Fibroblast of skin of back (primary cell): ENCODE data around the gene GRXCR1. TPM values are rescaled to one million over a fixed set of nuclear protein-coding genes. Genes with fewer than 3 reads are reported as not detected.

ENCODE experiments used
- DNase-seq: peaks from one replicate; pipeline ENCODE4 v3.0.0-alpha.2; 2013
- polyA plus RNA-seq, 2 experiments: library from polyadenylated mRNA; unstranded; fragments of 120-200 nt; gene quantifications; one replicate each; pipeline ENCODE4 v1.2.1, GENCODE V29; 2013; ENCODE audit not compliant: insufficient read length in 2 of 2

The GRXCR1 gene
- not detected for polyA plus RNA-seq (2013, experiment 1 of 2; ENCODE audit: insufficient read length)
- polyA plus RNA-seq (2013, experiment 2 of 2; ENCODE audit: insufficient read length): not detected

GRCh38 chr4:42892413-42892812 is at the start of gene GRXCR1:
Gene GRXCR1 (plus strand): TSS chr4:42892713. CDS start chr4:42893267, 554 bp downstream.
- DNase-seq: no peak

GRCh38 chr4:42843694-42844093 is 48.8 kb upstream of the GRXCR1 start:
- DNase-seq: no peak

- no peak for DNase-seq
Measured at GRCh38 chr4:42844422-42845070, 48.0 kb upstream of the GRXCR1 start.

DNA sequence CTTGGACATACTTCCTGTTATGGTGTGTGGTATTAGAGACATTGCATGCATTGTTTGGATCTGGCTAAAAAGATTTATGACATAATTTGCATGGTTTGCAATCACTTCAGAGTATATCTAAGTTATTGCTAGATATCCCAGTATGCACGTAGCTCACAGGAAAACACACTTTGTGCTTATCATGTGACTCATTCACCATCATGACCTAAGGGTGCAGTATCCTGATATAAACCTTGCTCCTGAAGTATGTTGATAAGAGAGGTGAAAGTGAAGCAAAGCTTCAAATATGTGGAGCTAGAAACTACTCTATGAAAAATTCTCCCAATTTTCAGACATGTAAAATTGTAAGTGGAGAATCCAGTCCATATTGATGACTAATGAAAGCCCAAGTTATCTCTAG is 46.9 kb upstream of the GRXCR1 start:
- DNase-seq: no peak

DNA sequence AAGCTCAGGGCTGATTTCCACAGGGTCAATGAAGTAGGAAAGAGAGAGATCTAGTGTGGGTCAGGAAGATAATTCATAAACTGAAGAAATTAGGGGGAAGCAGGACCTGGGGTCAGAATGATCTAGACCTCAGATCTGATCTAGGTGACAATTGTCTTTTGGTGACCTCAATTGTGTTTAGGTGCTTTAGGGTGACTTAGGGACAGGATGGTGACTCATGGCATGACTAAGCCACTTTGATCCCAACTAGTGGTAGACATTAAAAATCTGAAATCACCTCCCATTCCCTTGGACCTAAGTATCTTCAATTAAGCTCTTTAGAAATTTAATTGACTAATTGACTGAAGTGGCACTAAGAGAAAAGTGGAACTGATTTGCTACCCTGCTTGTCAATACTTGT is 36.7 kb upstream of the GRXCR1 start:
- no peak for DNase-seq

DNA sequence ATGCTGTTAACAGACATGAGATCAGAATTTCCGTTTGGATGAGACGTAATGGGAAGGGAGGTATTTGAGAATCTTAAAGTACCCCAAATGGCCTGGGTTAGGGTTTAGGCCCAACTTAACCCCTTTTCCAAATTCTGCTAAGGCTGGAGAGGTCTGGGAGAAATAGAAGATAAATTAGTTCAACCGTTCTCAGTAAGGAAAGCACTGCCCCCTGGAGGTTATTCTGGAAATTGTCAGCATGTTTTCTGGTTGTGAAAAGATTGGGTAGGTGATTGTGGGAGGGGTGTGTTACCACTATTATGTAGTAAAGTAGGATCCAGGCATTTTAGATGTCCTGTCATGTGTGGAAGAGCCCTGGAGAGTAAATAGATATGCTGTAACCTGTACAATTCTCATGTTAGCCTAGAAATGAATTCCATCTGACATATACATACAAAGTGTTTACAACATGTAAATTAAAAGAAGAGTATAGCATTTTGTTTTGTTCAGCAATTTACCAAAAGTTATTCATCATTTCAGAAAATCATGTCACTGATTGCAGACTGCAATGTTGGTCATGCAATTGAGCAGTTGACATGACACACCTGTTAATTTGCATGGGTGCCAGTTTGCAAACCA is 26.8 kb upstream of the GRXCR1 start:
- DNase-seq: peak; percentile 53

DNA sequence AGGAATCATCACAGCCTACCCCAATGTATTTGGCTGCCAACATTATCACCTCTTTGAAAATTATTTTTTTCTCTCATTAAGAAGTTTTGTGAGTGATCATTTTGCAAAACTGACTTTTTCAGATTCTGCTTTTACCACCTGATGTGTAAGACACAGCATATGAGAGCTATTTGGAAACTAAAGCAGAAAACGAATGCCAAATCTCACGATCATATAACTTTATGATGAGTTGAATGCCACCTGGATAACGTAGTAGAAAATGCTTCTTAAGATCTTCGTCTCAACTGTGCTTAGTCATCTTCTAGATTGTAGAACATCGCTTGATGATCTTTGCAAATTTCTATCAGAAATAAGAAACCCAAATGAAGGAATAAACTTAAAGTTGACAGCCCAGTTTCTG is 21.3 kb upstream of the GRXCR1 start:
- DNase-seq: no peak

DNA sequence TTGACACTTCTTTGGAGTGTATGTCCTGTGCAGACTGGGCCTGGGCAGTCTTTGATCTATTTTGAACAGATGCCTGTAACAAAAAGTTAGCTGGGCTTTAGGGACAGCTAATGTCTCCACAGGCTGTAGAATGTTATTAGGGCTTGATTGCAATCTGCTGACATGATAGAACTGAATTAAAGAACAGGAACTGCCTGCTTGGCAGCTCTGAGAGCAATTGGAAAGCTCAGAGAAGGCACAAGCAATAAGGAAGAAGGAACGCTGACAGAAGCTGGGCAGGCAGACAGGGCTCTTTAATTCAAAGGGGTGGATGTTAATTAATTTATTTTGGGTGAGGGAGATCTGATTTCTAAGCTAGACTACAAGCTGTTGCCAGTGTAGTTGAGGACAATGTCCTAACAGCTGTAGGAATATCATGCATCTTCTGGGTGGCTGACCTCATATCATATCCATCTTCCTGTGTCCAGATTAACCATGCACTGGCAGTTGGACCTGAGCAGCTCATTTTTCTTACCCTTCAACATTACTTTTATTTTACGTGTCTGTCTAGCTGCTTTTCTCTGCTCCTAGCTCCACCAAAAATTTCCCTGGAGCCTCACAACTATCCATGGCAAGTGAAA is 20.7 kb upstream of the GRXCR1 start:
- DNase-seq: no peak

DNA sequence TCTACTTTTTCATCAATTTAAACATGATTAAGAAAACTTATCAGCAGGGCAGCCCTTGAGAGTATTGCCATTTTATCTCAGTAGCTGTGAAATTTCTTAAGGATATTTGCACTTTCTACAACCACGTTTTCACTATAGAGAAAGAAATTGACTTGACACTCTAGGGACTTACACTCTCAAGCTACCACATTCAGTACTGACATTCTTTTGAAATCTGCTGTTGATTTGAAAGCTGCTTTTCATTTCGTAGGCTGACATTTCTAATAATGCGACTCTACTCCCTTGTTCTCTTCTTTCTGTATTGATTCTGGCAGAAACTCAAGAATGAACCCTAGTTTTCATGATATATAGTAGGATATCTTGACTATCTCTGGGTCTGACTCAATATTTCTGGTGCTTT is 13.7 kb upstream of the GRXCR1 start:
- DNase-seq: no peak

DNA sequence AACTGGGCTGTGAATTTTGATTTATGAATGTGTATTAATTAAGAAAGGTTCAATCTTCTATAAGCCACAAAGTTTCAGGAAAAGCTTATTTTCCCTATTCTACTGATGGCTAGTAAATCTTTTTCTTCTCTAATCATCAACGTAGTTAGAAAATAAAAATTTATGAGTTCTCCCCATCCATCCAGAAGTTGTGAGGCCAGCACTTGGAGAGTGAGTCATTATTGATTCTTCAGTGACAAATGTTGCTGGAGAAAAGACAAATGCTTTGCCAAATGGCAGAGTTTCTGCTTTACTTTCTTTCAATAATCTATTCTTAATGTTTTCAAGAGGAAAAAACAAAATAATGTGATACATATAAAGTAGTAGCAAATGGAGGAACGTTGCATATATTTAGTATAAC is 11.3 kb upstream of the GRXCR1 start:
- DNase-seq: no peak

DNA sequence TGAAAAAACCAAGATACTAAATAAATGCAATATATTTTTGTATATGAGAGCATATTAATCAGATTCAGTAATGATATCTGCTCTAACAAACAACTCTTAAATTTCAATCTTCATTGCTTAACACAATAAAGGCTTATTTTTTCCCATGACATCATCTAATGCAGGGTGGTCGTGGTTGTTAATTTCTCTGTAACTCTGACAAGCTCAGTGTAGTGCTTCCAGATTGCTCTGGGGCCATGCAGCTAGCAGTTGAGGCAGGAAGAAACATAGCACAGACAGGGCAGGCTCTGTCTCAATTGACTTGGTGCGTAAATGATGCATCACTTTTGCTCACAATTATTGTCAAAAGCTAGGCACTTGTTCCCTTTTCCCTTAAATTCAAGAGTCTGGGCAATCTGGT is 869 bp upstream of the GRXCR1 start:
- no peak for DNase-seq

DNA sequence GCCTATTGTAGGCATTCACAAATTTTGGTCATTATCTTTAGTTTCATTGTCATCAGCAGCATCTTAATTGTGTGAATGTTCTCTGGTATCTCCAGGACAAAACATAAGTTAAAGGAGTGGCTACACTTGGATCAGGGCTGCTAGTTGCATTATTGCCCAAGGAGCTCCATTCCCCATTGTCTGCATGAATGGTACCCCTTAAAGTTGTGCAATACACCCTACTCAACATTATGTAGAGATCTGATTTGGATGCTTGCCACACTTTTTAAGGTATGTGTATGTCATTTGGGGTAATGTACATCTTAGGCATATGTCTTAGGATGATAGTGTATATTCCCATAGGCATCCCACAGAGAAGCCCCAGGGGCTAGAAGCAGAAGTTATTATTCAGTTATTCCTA is 2.9 kb downstream of the GRXCR1 start:
- no peak for DNase-seq

- no peak for DNase-seq
Measured at GRCh38 chr4:42904986-42905385, 12.5 kb downstream of the GRXCR1 start.

- DNase-seq: no peak
Measured at GRCh38 chr4:42905591-42905990, 13.1 kb downstream of the GRXCR1 start.

GRCh38 chr4:42906341-42906740 is 13.8 kb downstream of the GRXCR1 start:
- no peak for DNase-seq

DNA sequence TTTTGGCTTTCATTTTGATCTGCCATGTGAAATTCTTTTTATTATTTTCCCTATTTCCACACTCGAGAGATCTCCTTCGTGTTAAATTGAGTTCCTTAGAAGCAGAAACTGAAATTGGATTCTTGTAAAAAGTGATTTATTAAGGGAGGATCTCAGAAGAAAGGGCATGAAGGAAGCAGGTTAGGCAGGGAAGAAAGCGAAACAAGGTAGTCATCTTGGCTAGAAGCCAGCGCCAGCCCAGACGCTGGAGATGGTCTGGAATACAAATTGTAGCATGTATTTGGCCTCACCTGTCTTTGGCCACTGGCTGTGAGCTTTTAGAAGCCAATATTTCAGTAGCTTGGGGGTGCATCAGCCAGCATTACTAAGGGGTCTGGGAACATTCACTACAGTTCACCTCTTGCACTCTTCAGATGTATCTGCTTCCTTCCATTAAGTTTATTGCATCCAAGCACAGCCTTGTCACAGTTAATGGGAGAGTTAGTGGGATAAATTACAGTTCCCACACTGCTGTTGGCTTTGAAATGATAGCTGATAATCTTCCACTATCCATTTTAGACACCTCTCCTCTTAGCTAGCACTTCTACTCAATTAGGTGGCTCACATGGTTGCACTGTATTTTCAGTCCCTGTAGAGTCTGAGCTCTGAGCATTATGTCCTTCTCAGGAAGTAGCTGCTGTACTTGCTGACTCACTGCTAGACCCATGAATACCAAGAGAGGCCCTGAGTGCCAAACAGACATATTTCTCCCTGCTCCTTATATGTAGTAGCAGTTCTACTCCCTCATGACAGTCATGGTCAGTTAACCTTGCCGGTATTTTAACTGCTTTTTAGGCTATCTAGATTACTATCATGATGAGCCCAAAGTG is 14.6 kb downstream of the GRXCR1 start:
- peak; percentile 7 for DNase-seq

- no peak for DNase-seq
Measured at GRCh38 chr4:42910459-42910858, 17.9 kb downstream of the GRXCR1 start.

DNA sequence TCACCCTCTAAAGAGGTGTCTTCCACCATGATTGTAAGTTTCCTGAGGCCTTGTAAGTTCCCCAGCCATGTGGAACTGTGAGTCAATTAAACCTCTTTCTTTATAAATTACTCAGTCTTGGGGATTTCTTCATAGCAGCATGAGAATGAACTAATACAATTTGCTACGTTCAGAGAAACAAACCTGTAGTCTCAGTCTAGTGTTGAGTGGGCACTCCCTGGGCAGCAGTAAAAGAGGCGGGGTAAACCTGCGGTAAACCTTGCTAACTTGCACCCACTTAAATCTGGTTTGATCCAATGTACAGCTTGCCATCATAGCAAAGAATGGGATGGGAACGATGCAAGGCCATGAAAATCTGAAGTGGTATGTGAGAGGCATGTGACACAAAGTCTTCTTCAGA is 22.4 kb downstream of the GRXCR1 start:
- no peak for DNase-seq

- DNase-seq: peak; percentile 9
Measured at GRCh38 chr4:42915484-42915883, 23.0 kb downstream of the GRXCR1 start.

- DNase-seq: no peak
Measured at GRCh38 chr4:42917296-42917695, 24.8 kb downstream of the GRXCR1 start.

DNA sequence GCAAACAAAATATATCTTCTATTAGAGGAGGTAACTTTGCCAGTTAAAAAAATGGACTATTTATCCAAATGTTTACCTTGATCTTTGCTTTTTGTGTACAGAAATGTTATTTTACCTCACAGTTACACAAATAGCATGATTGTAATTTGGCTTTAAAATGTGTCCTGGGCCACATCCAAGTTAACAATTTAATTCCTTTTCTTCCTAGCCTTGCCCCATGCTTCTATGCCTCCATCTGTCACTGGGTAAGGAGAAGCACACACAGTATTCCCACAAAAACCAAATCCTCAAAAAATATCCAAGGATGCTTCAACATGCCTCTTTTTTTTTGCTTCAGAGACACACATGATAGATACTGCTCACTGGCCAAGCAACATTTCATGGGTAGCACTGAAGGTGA is 30.9 kb downstream of the GRXCR1 start:
- no peak for DNase-seq

- no peak for DNase-seq
Measured at GRCh38 chr4:42925921-42926320, 33.4 kb downstream of the GRXCR1 start.

GRCh38 chr4:42927946-42928345 is 35.4 kb downstream of the GRXCR1 start:
- no peak for DNase-seq
